ENCODE results near the gene CTNNA3. TPM values are rescaled to one million over a fixed set of nuclear protein-coding genes. Genes with fewer than 3 reads are reported as not detected.

CTNNA3 gene
- total and polyA plus RNA-seq, 3 donors from 2014 or later, result 17.8 to 19.4 (median 18.3) TPM

- no peaks in the 10 kb centered on the region for H3K4me1 ChIP-seq
- H3K4me3 ChIP-seq, result no peak overlapping the region
- no peak for DNase-seq
- intact Hi-C loops (cut with DNase I; ENCODE audit: low total_unique reads), result no loop called here
- H3K27me3 ChIP-seq, result no peaks in the 10 kb centered on the region
- H3K9me3 ChIP-seq, result no peaks in the 10 kb centered on the region
- TF ChIP-seq CTCF (IDR thresholded peaks at IDR 0.05) (no peak), POLR2A (IDR thresholded peaks at IDR 0.05) (no peak)
- WGBS, 2 donors, result 57 to 63% methylated on average over 4 of the region's 4 CpGs
- H3K27ac ChIP-seq, result peak overlapping the region; percentile 2 to 19
- no peaks in the 10 kb centered on the region for H3K36me3 ChIP-seq (ENCODE audit: low read depth, missing control alignments)
Observed at GRCh38 chr10:67257427-67258144, 438.4 kb downstream of the CTNNA3 start.

GRCh38 chr10:67257018-67257417, 439.0 kb downstream of the CTNNA3 start:
- no peaks in the 10 kb centered on the region for H3K4me1 ChIP-seq
- intact Hi-C loops (cut with DNase I; ENCODE audit: low total_unique reads), result no loop called here
- TF ChIP-seq POLR2A (IDR thresholded peaks at IDR 0.05), result no peak
- no peak for TF ChIP-seq CTCF (IDR thresholded peaks at IDR 0.05)
- no peaks in the 10 kb centered on the region for H3K27me3 ChIP-seq
- WGBS, 2 donors, result 35 to 41% methylated on average over 2 of the region's 2 CpGs
- H3K9me3 ChIP-seq, result no peaks in the 10 kb centered on the region
- no peak for DNase-seq
- peak overlapping the region in 1 of 2 donors; percentile 2 for H3K27ac ChIP-seq
- H3K36me3 ChIP-seq (ENCODE audit: low read depth, missing control alignments), result no peaks in the 10 kb centered on the region
- no peak overlapping the region for H3K4me3 ChIP-seq

GRCh38 chr10:67250686-67251085, 445.3 kb downstream of the CTNNA3 start:
- Histone ChIP-seq H3K27me3 (no peaks in the 10 kb centered on the region), H3K4me1 (no peaks in the 10 kb centered on the region), H3K9me3 (no peaks in the 10 kb centered on the region), H3K36me3 (ENCODE audit: low read depth, missing control alignments) (no peaks in the 10 kb centered on the region), H3K4me3 (no peak overlapping the region), H3K27ac (no peak overlapping the region)
- TF ChIP-seq CTCF (IDR thresholded peaks at IDR 0.05) (no peak), POLR2A (IDR thresholded peaks at IDR 0.05) (no peak)
- WGBS, 2 donors, result 91 to 100% methylated on average over 1 of the region's 1 CpG
- no peak for DNase-seq
- intact Hi-C loops (cut with DNase I; ENCODE audit: low total_unique reads), result no loop called here

GRCh38 chr10:67246066-67246555, 449.9 kb downstream of the CTNNA3 start:
- Histone ChIP-seq H3K27me3 (no peaks in the 10 kb centered on the region), H3K27ac (no peak overlapping the region), H3K9me3 (no peaks in the 10 kb centered on the region), H3K4me3 (no peak overlapping the region), H3K4me1 (no peaks in the 10 kb centered on the region), H3K36me3 (ENCODE audit: low read depth, missing control alignments) (no peaks in the 10 kb centered on the region)
- intact Hi-C loops (cut with DNase I; ENCODE audit: low total_unique reads), result no loop called here
- no peak for DNase-seq
- no peak for TF ChIP-seq POLR2A (IDR thresholded peaks at IDR 0.05)
- WGBS, 2 donors, result 94% methylated on average over 3 of the region's 3 CpGs

- Histone ChIP-seq H3K27ac (no peak overlapping the region), H3K4me3 (no peak overlapping the region), H3K4me1 (no peaks in the 10 kb centered on the region), H3K36me3 (ENCODE audit: low read depth, missing control alignments) (no peaks in the 10 kb centered on the region), H3K9me3 (no peaks in the 10 kb centered on the region), H3K27me3 (no peaks in the 10 kb centered on the region)
- intact Hi-C loops (cut with DNase I; ENCODE audit: low total_unique reads), result no loop called here
- whole genome bisulfite sequencing, 2 donors, result 52 to 60% methylated on average over 3 of the region's 3 CpGs
- DNase-seq, result no peak
- TF ChIP-seq CTCF (IDR thresholded peaks at IDR 0.05), result no peak
Observed at GRCh38 chr10:67242528-67242927, 453.5 kb downstream of the CTNNA3 start.

All from testis (tissue), 3 donors.